K562 (cell line): Measurements from ENCODE around the gene TMEM271. TPM values are rescaled to one million over a fixed set of nuclear protein-coding genes. Genes with fewer than 3 reads are reported as not detected.

Experiments used
- RUNX1 ChIP-seq: sonication (generic); IDR thresholded peaks from 2 replicates; pipeline ENCODE4 v1.6.1; 2016; ENCODE audit warnings: antibody characterized with exemption, low read depth
- polyA plus RNA-seq, 8 experiments: library from polyadenylated mRNA; depleted of rRNA in 4 of 8; stranded (reverse) in 5 of 8; unstranded in 3 of 8; fragments of >200 nt; fragmentation: Nextera tagmentation in 2 of 8; fragmentation: Illumina TruSeq in 1 of 8; extraction: Ambion mirVana in 2 of 8; extraction: Trizol in 1 of 8; gene quantifications; 2 replicates each; pipeline versions ENCODE4 v1.2.1 to v1.2.3, GENCODE V29; 2011 to 2014; ENCODE audit warnings: inconsistent platforms in 1 of 8, missing spikeins in 1 of 8
- total RNA-seq, 7 experiments: library from RNA; depleted of rRNA in 6 of 7; stranded (reverse); fragments of >200 nt in 6 of 7; fragmentation: Illumina TruSeq in 2 of 7; extraction: Trizol in 2 of 7; gene quantifications; 2 replicates each; pipeline versions ENCODE4 v1.2.1 to v1.2.3, GENCODE V29; 2011 to 2021; ENCODE audit warnings: low replicate concordance in 1 of 7
- TF ChIP-seq, protein P1 (sequence below): sonication (generic); formaldehyde crosslinking; IDR thresholded peaks from 2 replicates; pipeline ENCODE4 v1.8.1; 2023; ENCODE audit warnings: missing genetic modification reagents, mild to moderate bottlenecking, borderline replicate concordance

The TMEM271 gene
- total and polyA plus RNA-seq, 9 of the 15 experiments (the other 6 are each of a cell fraction or from before 2014, with no cell fraction given): not detected

GRCh38 chr4:617644-618641 lies 41.8 kb upstream of the TMEM271 start (continued):
- TF ChIP-seq, protein P1, sequence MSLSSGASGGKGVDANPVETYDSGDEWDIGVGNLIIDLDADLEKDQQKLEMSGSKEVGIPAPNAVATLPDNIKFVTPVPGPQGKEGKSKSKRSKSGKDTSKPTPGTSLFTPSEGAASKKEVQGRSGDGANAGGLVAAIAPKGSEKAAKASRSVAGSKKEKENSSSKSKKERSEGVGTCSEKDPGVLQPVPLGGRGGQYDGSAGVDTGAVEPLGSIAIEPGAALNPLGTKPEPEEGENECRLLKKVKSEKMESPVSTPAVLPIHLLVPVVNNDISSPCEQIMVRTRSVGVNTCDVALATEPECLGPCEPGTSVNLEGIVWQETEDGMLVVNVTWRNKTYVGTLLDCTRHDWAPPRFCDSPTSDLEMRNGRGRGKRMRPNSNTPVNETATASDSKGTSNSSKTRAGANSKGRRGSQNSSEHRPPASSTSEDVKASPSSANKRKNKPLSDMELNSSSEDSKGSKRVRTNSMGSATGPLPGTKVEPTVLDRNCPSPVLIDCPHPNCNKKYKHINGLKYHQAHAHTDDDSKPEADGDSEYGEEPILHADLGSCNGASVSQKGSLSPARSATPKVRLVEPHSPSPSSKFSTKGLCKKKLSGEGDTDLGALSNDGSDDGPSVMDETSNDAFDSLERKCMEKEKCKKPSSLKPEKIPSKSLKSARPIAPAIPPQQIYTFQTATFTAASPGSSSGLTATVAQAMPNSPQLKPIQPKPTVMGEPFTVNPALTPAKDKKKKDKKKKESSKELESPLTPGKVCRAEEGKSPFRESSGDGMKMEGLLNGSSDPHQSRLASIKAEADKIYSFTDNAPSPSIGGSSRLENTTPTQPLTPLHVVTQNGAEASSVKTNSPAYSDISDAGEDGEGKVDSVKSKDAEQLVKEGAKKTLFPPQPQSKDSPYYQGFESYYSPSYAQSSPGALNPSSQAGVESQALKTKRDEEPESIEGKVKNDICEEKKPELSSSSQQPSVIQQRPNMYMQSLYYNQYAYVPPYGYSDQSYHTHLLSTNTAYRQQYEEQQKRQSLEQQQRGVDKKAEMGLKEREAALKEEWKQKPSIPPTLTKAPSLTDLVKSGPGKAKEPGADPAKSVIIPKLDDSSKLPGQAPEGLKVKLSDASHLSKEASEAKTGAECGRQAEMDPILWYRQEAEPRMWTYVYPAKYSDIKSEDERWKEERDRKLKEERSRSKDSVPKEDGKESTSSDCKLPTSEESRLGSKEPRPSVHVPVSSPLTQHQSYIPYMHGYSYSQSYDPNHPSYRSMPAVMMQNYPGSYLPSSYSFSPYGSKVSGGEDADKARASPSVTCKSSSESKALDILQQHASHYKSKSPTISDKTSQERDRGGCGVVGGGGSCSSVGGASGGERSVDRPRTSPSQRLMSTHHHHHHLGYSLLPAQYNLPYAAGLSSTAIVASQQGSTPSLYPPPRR (CRISPR knock-in tag): no peak
- no peak for TF ChIP-seq RUNX1
